ENCODE measurements around the gene PTCRA.
A peak's percentile ranks its signal among the peaks of the same experiment; 100 is the strongest.

PTCRA gene

GRCh38 chr6:42907336-42907735, 8.5 kb upstream of the PTCRA start:
- DNase-seq (ENCODE audit: low read depth) = no peak
- Histone ChIP-seq H3K9ac (ENCODE audit: low read length) (no peak overlapping the region), H3K4me1 (ENCODE audit: control insufficient read depth, insufficient read depth, low read length) (peaks cover 13% of the 10 kb centered on the region), H3K9me3 (ENCODE audit: control insufficient read depth, low read length) (no peaks in the 10 kb centered on the region), H3K27me3 (replicated peaks; ENCODE audit: control insufficient read depth, insufficient read depth, low read length) (no peaks in the 10 kb centered on the region), H3K36me3 (ENCODE audit: control insufficient read depth, insufficient read depth, low read length, severe bottlenecking) (no peaks in the 10 kb centered on the region), H3K4me3 (ENCODE audit: low read length) (no peak overlapping the region)

GRCh38 chr6:42909835-42910234, 6.0 kb upstream of the PTCRA start:
- H3K9me3 ChIP-seq (ENCODE audit: control insufficient read depth, low read length) = no peaks in the 10 kb centered on the region
- no peaks in the 10 kb centered on the region for H3K36me3 ChIP-seq (ENCODE audit: control insufficient read depth, insufficient read depth, low read length, severe bottlenecking)
- peaks cover 12% of the 10 kb centered on the region for H3K4me1 ChIP-seq (ENCODE audit: control insufficient read depth, insufficient read depth, low read length)
- H3K4me3 ChIP-seq (ENCODE audit: low read length) = no peak overlapping the region
- DNase-seq (ENCODE audit: low read depth) = no peak
- no peak overlapping the region for H3K9ac ChIP-seq (ENCODE audit: low read length)
- H3K27me3 ChIP-seq (replicated peaks; ENCODE audit: control insufficient read depth, insufficient read depth, low read length) = no peaks in the 10 kb centered on the region

GRCh38 chr6:42911171-42912021, 4.5 kb upstream of the PTCRA start:
- Histone ChIP-seq H3K27me3 (replicated peaks; ENCODE audit: control insufficient read depth, insufficient read depth, low read length) (no peaks in the 10 kb centered on the region), H3K9ac (ENCODE audit: low read length) (no peak overlapping the region), H3K4me3 (ENCODE audit: low read length) (no peak overlapping the region), H3K4me1 (ENCODE audit: control insufficient read depth, insufficient read depth, low read length) (no peaks in the 10 kb centered on the region), H3K36me3 (ENCODE audit: control insufficient read depth, insufficient read depth, low read length, severe bottlenecking) (no peaks in the 10 kb centered on the region), H3K9me3 (ENCODE audit: control insufficient read depth, low read length) (no peaks in the 10 kb centered on the region)
- DNase-seq (ENCODE audit: low read depth) = no peak

- no peaks in the 10 kb centered on the region for H3K27me3 ChIP-seq (replicated peaks; ENCODE audit: control insufficient read depth, insufficient read depth, low read length)
- no peak overlapping the region for H3K9ac ChIP-seq (ENCODE audit: low read length)
- no peaks in the 10 kb centered on the region for H3K36me3 ChIP-seq (ENCODE audit: control insufficient read depth, insufficient read depth, low read length, severe bottlenecking)
- no peak for DNase-seq (ENCODE audit: low read depth)
- no peak overlapping the region for H3K4me3 ChIP-seq (ENCODE audit: low read length)
- peaks cover 1% of the 10 kb centered on the region for H3K4me1 ChIP-seq (ENCODE audit: control insufficient read depth, insufficient read depth, low read length)
- H3K9me3 ChIP-seq (ENCODE audit: control insufficient read depth, low read length) = no peaks in the 10 kb centered on the region
These were observed 1.3 kb upstream of the PTCRA start for GRCh38 chr6:42914546-42914945.

- Histone ChIP-seq H3K4me1 (ENCODE audit: control insufficient read depth, insufficient read depth, low read length) (peaks cover 5% of the 10 kb centered on the region), H3K4me3 (ENCODE audit: low read length) (no peak overlapping the region), H3K27me3 (replicated peaks; ENCODE audit: control insufficient read depth, insufficient read depth, low read length) (no peaks in the 10 kb centered on the region), H3K9me3 (ENCODE audit: control insufficient read depth, low read length) (no peaks in the 10 kb centered on the region), H3K9ac (ENCODE audit: low read length) (no peak overlapping the region), H3K36me3 (ENCODE audit: control insufficient read depth, insufficient read depth, low read length, severe bottlenecking) (no peaks in the 10 kb centered on the region)
- no peak for DNase-seq (ENCODE audit: low read depth)
These were observed 435 bp downstream of the PTCRA start for GRCh38 chr6:42916288-42916687.

- Histone ChIP-seq H3K27me3 (replicated peaks; ENCODE audit: control insufficient read depth, insufficient read depth, low read length) (no peaks in the 10 kb centered on the region), H3K4me1 (ENCODE audit: control insufficient read depth, insufficient read depth, low read length) (peaks cover 23% of the 10 kb centered on the region), H3K9me3 (ENCODE audit: control insufficient read depth, low read length) (no peaks in the 10 kb centered on the region), H3K36me3 (ENCODE audit: control insufficient read depth, insufficient read depth, low read length, severe bottlenecking) (no peaks in the 10 kb centered on the region), H3K4me3 (ENCODE audit: low read length) (no peak overlapping the region), H3K9ac (ENCODE audit: low read length) (no peak overlapping the region)
- no peak for DNase-seq (ENCODE audit: low read depth)
These were observed 5.9 kb downstream of the PTCRA start for GRCh38 chr6:42921801-42922200.

GRCh38 chr6:42923666-42924065, 7.8 kb downstream of the PTCRA start:
- no peak for DNase-seq (ENCODE audit: low read depth)
- Histone ChIP-seq H3K4me1 (ENCODE audit: control insufficient read depth, insufficient read depth, low read length) (peaks cover 27% of the 10 kb centered on the region), H3K9me3 (ENCODE audit: control insufficient read depth, low read length) (no peaks in the 10 kb centered on the region), H3K36me3 (ENCODE audit: control insufficient read depth, insufficient read depth, low read length, severe bottlenecking) (no peaks in the 10 kb centered on the region), H3K4me3 (ENCODE audit: low read length) (no peak overlapping the region), H3K27me3 (replicated peaks; ENCODE audit: control insufficient read depth, insufficient read depth, low read length) (no peaks in the 10 kb centered on the region), H3K9ac (ENCODE audit: low read length) (no peak overlapping the region)

- Histone ChIP-seq H3K4me1 (ENCODE audit: control insufficient read depth, insufficient read depth, low read length) (peaks cover 31% of the 10 kb centered on the region), H3K27me3 (replicated peaks; ENCODE audit: control insufficient read depth, insufficient read depth, low read length) (no peaks in the 10 kb centered on the region), H3K9me3 (ENCODE audit: control insufficient read depth, low read length) (no peaks in the 10 kb centered on the region), H3K9ac (ENCODE audit: low read length) (no peak overlapping the region), H3K36me3 (ENCODE audit: control insufficient read depth, insufficient read depth, low read length, severe bottlenecking) (no peaks in the 10 kb centered on the region), H3K4me3 (ENCODE audit: low read length) (no peak overlapping the region)
- no peak for DNase-seq (ENCODE audit: low read depth)
These were observed 9.5 kb downstream of the PTCRA start for GRCh38 chr6:42925248-42925857.

GRCh38 chr6:42928986-42929820, 13.3 kb downstream of the PTCRA start, which contains the start of gene CNPY3:
CNPY3 (plus strand) TSS chr6:42929480; CDS start chr6:42929571, 91 bp downstream.
- no peaks in the 10 kb centered on the region for H3K9me3 ChIP-seq (ENCODE audit: control insufficient read depth, low read length)
- peak within 1 kb of the TSS; percentile 88 for H3K9ac ChIP-seq (ENCODE audit: low read length)
- DNase-seq (ENCODE audit: low read depth) = peak; percentile 97
- H3K4me3 ChIP-seq (ENCODE audit: low read length) = peak within 1 kb of the TSS; percentile 95
- H3K27me3 ChIP-seq (replicated peaks; ENCODE audit: control insufficient read depth, insufficient read depth, low read length) = no peaks in the 10 kb centered on the region
- peaks cover 25% of the 10 kb centered on the region for H3K4me1 ChIP-seq (ENCODE audit: control insufficient read depth, insufficient read depth, low read length)
- peaks cover 2% of the 10 kb centered on the region for H3K36me3 ChIP-seq (ENCODE audit: control insufficient read depth, insufficient read depth, low read length, severe bottlenecking)

GRCh38 chr6:42929821-42930360, 14.0 kb downstream of the PTCRA start:
- DNase-seq (ENCODE audit: low read depth) = peak; percentile 83
- Histone ChIP-seq H3K36me3 (ENCODE audit: control insufficient read depth, insufficient read depth, low read length, severe bottlenecking) (peaks cover 7% of the 10 kb centered on the region), H3K9ac (ENCODE audit: low read length) (peak overlapping the region; percentile 88), H3K27me3 (replicated peaks; ENCODE audit: control insufficient read depth, insufficient read depth, low read length) (no peaks in the 10 kb centered on the region), H3K9me3 (ENCODE audit: control insufficient read depth, low read length) (no peaks in the 10 kb centered on the region), H3K4me1 (ENCODE audit: control insufficient read depth, insufficient read depth, low read length) (peaks cover 25% of the 10 kb centered on the region), H3K4me3 (ENCODE audit: low read length) (peak overlapping the region; percentile 95)

GRCh38 chr6:42932412-42932811, 16.6 kb downstream of the PTCRA start:
- H3K4me1 ChIP-seq (ENCODE audit: control insufficient read depth, insufficient read depth, low read length) = peaks cover 17% of the 10 kb centered on the region
- peaks cover 23% of the 10 kb centered on the region for H3K36me3 ChIP-seq (ENCODE audit: control insufficient read depth, insufficient read depth, low read length, severe bottlenecking)
- no peaks in the 10 kb centered on the region for H3K27me3 ChIP-seq (replicated peaks; ENCODE audit: control insufficient read depth, insufficient read depth, low read length)

More at GRCh38 chr6:42932412-42932811, 16.6 kb downstream of the PTCRA start:
- no peak overlapping the region for H3K4me3 ChIP-seq (ENCODE audit: low read length)
- H3K9me3 ChIP-seq (ENCODE audit: control insufficient read depth, low read length) = no peaks in the 10 kb centered on the region
- H3K9ac ChIP-seq (ENCODE audit: low read length) = no peak overlapping the region
- DNase-seq (ENCODE audit: low read depth) = no peak

All from adipocyte (in vitro differentiated cells).